GM21390 (cell line): ENCODE measurements around the gene CNOT11.

Experiments
- ATAC-seq: cut with Tn5 transposase; IDR thresholded peaks from one replicate; pipeline ENCODE4 v1.9.1; 2021; ENCODE audit not compliant: unreplicated experiment

Gene CNOT11

GRCh38 chr2:101274142-101274541 is 21.5 kb downstream of the CNOT11 start:
- no peak for ATAC-seq

- ATAC-seq, result no peak
These were observed 24.4 kb downstream of the CNOT11 start for GRCh38 chr2:101277111-101277510.

- ATAC-seq, result no peak
These were observed 26.2 kb downstream of the CNOT11 start for GRCh38 chr2:101278925-101279324.

DNA sequence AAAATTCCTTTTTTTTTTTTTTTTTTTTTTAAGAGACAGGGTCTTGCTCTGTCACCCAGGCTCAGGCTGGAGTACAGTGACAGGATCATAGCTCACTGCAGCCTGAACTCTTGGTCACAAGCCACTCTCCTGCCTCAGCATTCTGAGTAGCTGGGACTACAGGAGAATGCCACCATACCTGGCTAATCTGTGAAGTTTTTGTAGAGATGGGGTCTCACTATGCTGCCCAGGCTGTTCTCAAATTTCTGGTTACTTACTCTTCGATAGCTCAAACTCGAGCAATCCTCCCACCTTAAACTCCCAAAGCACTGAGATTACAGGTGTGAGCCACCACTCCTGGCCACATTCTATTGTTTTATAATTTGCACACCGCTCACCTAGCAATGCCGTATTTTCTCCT is 28.8 kb downstream of the CNOT11 start:
- no peak for ATAC-seq

DNA sequence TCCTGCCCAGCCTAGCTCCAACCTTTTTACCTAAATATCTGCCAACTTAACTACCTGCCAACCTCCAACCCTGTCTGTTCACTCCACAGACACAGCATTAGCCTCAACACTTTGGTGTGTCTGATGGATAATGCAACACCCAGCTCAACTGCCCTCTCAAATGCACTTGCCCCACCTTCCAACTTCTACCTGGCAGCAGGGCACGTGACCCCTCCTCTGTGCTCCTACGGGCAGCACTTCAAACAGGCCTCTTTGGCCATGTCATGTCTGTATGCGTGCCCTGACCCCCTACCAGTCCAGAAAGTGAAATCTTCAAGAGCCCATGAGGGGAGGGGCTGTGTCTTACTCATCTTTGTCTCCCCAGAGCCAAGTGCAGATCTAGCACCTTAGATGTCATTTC is 30.3 kb downstream of the CNOT11 start:
- no peak for ATAC-seq

DNA sequence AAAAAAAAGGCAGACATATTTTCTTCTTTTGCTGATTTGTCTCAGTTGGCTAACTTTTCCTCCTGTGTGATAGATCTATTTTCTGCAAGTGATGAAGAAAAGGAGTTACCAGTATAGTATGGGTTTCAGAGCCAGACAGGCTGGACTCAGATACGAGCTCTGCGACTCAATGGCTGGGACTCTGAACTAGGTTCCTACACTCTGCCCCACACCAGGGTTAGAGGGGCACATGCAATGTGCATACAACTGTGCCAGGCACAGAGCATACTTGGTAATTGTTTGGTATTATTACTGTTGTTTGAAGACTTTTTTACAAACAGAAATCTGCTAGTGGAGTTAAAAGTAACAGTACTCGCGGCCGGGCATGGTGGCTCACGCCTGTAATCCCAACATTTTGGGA is 34.0 kb downstream of the CNOT11 start:
- no peak for ATAC-seq

DNA sequence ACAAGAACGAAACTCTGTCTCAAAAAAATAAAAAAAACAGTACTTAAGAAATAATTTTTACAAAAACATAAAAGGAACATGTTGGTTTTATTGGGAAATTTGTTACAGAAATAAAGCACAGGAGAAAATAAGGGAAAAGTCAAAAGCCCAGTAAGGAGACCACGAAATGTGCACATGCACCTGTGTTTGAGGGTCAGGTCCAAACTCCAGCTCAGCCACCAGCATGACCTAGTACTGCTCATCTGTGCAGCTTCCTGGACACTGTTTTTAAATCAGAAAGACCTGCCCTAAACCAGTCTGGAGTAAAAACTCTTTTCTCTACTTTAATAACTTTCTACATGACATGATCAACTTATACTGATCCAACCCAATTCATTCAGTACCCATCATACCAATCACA is 34.6 kb downstream of the CNOT11 start:
- no peak for ATAC-seq

- no peak for ATAC-seq
These were observed 38.0 kb downstream of the CNOT11 start for GRCh38 chr2:101290711-101291110.

- ATAC-seq, result peak; percentile 72
These were observed 39.3 kb downstream of the CNOT11 start for GRCh38 chr2:101291973-101292372.

DNA sequence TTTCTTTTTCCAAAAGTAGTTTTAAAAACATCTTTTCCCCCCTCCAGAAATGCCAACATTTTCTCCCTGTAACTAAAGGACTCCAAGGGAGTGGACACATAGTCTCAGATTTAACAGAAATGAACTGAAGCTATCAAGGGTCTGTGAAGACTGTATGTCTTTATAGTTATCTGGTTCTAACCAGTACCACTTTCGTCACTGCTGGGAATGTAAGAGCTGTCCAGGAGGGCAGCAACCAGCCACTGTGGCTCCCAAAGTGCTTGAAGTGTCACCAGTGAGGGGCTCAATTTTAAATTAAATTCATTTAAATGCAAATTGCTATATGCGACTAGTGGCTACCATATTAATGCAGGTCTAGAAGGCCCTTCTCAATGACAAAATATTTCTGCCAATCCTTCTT is 40.9 kb downstream of the CNOT11 start:
- no peak for ATAC-seq

DNA sequence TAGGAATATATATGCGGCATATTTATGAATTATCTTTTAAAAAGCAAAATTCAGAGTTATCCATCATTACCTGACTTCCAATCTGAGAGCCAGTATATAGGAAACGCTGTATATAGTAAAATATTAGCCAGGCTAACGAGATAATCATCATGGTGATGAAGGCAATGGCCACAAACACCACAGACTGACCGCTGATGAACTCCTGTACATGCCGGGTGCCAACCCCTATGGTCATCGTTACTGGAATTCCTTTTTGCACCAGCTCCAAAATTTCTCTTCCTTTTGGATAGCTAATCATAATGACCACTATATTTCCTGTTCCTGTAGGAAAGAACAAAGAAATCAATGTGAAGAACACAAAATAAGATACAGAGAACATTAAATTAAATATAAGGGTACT is 42.2 kb downstream of the CNOT11 start:
- ATAC-seq, result no peak

DNA sequence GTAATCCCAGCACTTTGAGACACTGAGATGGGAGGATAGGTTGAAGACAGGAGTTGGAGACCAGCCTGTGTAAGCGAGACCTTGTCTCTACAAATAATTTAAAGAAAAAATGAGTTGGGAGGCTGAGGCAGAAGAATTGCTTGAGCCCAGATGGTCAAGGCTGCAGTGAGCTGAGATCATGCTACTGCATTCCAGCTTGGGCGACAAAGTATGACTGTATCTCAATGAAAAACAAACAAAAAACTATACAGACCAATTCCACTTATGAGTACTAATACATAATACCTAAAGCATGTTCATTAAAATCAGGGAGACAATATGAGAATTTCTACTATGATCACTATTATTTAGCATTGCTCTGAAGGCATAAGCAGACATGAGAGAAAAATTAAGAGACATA is 43.2 kb downstream of the CNOT11 start:
- no peak for ATAC-seq

DNA sequence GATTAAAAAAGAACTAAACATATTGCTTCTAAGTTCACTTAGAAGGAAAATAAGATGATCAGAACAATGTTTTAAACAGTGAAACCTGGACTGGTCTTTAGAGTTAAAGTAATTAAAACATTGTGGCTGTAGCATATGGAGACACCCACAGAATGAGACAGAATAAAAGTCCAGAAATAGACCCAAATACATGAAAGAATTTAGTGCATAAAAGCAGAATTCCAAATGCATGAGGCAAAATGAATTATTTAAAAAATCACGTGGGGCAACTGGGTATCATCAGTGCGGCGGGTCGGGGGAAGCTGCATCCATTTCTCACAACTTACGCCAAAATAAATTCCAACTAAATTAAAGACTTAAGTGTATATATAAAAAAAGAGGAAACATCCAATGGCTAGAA is 43.7 kb downstream of the CNOT11 start:
- ATAC-seq, result no peak

- no peak for ATAC-seq
These were observed 44.7 kb downstream of the CNOT11 start for GRCh38 chr2:101297383-101297782.

GRCh38 chr2:101299604-101300003 is 46.9 kb downstream of the CNOT11 start:
- ATAC-seq, result no peak

- no peak for ATAC-seq
These were observed 47.5 kb downstream of the CNOT11 start for GRCh38 chr2:101300164-101300563.

- no peak for ATAC-seq
These were observed 48.1 kb downstream of the CNOT11 start for GRCh38 chr2:101300836-101301235.

- ATAC-seq, result no peak
These were observed 49.3 kb downstream of the CNOT11 start for GRCh38 chr2:101302016-101302415.

DNA sequence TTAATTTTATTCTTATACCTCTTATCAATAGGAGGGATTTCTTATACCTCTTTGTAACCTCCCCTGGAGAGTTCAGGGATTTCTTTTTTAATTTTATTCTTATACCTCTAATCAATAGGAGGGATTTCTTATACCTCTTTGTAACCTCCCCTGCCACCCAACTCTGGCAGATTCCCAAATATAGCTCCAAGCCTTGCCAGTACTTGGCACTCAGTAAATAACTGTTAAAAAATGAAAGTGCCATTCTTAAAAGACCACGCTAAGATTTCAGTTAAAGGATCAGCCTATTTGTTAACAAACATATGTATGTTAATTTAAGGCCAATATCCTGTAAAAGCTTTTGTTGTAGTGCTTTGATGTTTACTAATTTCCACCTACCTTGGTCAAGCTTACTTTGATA is 51.0 kb downstream of the CNOT11 start:
- ATAC-seq, result no peak

DNA sequence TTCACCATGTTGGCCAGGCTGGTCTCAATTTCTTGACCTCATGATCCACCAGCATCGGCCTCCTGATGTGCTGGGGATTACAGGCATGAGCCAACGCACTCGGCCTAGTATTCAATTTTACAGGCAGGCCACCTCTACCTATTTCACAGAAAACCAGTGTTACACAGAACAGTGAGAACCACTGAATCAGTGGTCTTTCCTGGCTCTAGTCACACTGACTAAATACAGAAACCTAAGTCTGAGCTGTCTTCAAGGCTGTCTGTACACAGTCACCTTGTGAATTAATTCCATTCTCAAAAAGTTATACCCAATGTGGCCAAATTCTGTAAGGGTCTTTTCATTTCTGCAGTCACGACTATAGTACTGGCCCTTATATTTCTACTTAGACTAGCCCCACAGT is 52.3 kb downstream of the CNOT11 start:
- no peak for ATAC-seq

GRCh38 chr2:101305492-101306078 is 52.9 kb downstream of the CNOT11 start:
- ATAC-seq, result no peak

GRCh38 chr2:101306410-101306809 is 53.7 kb downstream of the CNOT11 start:
- peak; percentile 3 for ATAC-seq

GRCh38 chr2:101307503-101307902 is 54.8 kb downstream of the CNOT11 start:
- ATAC-seq, result no peak
